NK-92 (cell line): ENCODE results near the gene SLC9A7.

Source experiments
- DNase-seq: peaks from one replicate; lab custom pipeline; 2025; ENCODE audit not compliant: unreplicated experiment; lab: John Stamatoyannopoulos, UW

Gene SLC9A7

DNA sequence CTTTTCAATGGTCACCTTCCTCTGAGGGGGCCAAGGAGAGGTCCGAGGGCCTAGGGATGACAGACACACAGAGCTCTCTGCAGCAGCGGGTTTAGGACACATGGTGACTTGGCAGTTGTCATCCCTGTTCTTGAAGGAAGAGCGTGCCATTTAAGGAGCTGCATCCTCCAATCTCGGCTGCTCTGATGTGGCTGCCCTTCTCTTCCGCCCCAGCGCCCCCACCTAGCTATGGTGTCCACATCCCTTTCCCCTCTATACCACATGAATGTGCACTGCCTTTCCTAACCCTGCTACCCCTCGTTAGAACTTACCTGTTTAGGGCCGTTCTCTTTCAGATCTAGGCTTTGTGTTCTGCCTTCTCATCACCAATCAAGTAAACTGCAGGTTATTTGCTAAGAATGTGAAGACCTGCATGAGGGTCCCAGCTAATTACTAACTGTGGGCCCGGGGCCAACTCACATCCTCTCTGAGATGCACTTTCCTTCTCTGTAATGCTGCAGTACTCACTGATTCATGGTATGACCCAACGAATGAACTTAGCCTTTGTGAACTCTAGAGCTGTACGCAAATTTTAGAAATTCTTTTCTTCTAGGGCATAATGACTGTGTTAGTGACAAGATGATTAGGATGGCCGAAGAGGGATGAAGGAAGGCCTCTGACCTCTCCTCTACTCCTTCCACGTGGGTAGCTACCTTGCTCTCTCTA, 147.1 kb downstream of the SLC9A7 start:
- DNase-seq, result no peak

DNA sequence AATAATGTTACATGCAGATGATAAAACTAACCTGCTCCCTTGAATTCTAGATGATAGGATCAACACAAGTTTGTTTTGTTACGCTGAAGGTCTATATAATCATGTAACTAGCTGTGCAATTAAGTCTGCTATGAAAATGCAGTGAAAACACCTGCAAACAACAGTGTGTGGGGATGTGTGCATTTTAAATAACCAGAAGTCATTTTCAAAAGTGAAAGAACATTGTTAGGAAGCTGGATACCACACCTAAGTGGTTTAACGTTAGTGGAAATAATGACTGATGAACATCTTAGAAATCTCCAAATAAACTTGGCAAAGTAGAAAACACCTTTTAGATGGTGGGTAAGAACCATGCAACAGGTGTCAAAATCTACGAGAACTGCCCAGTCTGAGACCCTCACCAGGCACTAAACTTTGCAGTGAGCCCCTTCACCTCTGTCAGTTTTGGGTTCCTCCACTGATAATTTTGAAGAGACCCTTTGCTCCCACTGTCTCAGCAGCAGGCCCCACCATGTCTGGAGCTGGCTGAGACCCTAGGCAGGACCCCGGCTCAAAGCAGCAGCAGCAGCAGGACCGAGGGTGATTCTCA, 148.8 kb downstream of the SLC9A7 start:
- DNase-seq, result no peak

DNA sequence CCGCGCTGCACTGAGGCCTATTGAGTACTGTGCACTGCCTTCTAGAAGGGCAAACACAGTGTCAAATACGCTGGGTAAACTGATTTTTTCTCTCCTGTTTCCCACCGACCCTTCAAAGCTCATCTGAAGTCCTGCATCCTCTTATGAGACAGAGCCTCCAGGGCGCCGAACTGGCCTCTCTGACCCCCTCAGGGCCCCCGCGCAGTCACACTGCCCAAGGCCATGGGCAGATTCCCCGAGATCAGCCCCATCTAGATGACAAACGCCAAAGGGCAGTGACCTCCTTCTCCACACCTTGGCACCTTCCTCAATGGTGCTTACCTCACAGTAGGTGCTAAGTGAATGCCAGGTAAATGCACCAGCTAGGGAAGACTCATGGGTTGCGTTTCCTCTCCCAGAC, 151.0 kb downstream of the SLC9A7 start:
- DNase-seq, result no peak

DNA sequence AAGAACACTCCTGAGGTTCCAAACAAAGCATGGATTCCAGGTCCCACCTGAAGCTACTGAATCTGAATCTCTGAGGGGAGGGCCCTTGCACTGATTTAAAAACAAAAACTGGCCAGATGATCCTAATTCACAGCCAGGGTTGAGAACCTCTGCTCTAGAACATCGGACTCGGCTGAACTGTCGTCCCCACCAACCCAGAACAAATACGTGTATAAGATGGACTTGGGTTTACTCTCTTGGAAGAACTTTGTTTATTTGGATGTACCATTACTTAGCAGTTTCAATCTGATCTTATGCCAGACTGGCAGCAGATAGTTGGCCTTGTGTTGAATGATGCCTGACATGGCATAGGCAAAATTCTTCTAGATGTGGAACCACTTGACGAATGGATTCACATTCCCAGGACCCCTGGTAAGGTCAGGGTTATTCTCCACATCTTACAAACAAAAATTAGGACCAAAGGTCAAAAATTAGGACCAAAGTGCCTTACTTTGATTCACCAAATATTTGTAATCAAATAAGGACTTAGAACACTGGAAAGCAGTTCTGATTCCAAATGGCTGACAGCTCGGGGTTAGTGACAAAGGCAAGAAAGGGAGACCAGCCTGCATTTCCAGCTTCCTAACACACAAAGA, 156.3 kb downstream of the SLC9A7 start:
- DNase-seq, result no peak

DNA sequence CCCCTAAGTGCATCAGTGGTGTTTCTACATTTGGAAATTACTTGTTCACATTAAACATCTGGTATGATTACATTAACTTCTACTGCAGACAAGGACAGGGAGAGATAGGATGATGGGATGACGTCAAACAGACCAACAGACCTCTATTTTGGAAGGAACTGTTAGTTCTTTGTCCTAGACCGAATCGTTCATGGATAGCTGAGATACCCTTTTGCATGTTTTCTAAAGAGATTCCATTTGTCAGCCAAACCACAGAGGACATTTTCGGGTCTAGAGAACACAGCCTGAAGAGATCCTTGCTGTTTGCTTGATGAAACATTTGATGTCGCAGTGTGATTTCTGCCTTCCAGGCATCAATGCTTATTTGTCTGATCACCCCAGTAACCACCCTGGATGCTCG, 157.6 kb downstream of the SLC9A7 start:
- DNase-seq, result no peak

DNA sequence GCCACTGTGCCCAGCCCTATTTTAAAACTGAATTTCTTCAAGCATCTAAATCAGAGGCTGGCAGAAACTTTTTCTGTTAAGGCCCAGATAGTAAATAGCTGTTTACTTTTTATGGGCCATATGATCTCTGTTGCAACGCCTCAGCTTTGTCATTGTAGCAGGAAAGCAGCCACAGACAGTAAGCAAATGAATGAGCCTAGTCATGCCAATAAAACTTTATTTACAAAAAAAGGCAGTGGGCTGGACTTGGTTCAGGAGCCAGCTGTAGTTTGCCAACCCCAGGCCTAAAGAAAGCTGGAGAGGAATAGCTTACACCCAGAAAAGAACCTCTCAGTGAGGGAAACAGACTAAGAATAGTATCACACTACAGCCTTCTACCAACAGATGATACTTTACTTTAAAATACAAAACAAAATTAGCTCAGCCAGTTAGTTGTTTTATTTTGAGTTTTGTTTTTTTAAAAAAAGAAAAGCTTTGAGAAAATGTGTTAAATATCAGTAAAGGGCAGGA, 159.8 kb downstream of the SLC9A7 start:
- DNase-seq, result no peak

DNA sequence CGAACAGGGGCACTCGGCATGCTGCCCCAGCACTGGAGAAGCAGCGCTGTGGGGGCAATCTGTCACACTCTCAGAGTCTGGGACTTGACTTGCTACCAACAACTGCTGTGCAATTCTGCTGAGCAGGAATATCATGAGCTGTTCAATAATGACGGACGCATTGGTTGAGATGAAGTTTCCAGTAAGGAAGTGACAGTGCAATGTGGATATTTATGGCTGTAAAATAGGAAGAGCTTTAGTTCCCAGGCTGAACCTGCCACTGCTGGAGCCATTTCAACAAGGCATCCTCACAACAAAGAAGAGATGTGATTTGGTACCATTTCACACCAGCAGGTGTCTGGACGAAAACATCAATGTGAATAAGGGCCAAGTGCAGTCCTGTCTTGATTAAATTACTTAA, 161.1 kb downstream of the SLC9A7 start:
- DNase-seq, result no peak

DNA sequence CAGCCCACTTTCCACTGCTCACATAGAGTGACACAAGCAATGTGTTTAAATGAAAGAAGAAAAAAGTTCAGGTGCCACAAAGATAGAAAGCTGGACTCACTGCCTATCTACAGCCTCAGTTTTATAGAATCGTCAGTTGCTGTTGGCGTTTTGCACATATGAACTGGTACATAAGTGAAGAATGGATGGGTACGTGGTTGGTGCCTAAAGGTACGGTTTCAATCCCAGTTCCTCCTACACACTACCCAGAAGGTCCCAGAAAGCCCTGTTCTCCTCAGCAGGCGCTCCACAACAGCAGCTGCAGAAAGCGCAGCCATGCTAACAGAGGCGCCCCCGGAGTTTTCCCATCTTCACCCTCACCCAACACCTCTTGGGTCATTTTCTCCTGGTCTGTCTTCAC, 161.7 kb downstream of the SLC9A7 start:
- no peak for DNase-seq

DNA sequence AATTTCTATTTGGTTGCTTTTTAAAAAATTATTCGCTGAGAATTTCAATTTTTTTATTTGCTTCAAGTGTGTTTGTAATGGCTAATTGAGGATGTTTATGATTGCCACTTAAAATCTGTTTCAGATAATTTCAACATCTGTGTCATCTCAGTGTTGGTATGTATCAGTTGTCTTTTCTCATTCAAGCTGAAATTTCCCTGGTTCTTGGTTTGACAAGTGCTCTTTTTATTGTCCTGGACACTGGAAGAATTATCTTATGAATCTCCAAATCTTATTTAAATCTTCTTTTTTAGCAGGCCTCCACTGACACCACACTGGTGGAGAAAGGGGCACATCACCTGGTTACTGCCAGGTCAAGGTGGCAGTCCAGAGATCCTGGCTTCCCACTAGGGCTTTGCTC, 163.8 kb downstream of the SLC9A7 start:
- DNase-seq, result no peak

DNA sequence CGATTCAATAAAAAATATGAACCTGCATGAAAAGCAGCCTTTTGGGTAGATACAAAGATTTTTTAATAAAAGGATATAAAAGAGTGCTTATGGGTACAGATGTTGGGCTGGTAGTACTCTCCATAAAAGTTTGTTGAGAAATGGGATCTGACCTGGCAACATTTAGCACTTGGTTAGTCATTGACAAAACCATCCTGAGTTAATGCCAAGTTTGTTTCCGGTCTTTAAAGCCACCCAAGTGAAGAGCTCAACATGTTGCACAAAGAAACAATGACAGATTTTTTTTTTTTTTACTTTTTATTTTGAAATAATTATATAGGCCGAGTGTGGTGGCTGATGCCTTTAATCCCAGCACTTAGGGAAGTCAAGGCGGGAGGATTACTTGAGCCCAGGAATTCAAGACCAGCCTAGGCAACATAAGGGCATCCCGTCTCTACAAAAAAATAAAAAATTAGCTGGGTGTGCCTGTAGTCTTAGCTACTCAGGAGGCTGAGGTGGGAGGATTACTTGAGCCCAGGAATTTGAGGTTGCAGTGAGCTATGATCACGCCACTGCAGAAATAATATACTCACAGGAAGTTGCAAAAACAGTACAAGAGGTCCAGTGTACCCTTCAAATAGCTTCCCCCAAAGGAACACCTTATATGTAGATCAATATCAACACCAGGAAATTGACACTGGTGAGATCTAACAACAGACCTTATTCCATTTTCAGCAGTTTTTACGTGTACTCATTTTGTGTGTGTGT, 168.8 kb downstream of the SLC9A7 start:
- no peak for DNase-seq

DNA sequence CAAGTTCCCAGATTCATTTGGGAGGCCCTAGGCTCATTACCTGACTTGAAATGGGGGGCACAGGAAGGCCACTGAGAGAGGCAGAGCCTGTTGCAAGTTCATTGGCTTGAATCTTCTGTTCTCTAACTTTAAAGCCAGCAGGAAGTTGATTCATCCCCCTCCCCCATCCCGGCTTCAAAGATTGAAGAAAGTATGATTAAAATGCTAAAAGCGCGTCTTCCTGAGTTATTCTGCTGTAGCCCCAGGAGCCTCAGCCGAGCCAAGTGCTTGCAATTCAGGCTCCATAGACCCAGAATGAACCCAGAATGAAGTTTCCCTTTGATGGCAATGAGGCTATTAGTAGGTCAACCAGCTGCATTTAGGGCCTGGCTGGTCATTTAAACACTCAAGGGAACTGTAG, 170.7 kb downstream of the SLC9A7 start:
- no peak for DNase-seq

DNA sequence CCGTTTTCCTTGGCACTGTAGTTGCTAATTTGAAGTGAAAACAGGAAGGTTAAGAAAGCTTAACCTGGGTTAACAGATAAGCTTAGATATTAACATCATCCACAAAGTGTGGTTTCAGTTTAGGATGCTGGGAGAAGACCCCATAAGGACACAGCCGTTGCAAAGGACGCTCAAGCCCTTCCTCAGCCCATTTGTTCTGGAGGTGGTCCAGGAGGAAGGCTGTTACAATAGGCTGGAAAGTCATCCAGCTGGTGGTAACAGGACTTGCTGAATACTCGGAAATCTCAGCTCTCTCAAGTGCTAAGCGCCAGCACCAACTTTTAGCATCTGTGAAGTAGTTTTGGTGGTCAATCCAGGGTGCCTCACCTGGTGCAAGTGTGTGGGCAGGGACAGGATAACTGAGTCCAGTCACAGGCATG, 171.2 kb downstream of the SLC9A7 start:
- no peak for DNase-seq

DNA sequence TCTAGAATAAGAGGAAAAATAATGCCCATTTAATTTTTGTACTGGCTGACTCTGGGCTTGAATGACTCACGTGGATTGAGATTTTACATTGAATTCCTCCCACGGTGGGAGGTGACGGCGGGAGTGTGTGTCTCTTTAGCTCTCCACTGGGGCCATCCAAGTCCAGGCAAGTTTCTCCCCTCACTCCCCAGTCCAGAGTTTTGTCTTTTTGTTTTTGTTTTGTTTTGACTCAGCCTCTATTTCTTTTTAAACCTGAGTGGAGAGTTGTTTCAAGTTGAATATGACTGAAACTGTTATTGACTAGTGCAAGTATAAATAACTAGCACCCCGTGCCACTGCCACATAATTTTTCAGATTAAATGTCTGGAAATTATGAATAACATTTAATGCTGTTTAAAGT, 171.8 kb downstream of the SLC9A7 start:
- no peak for DNase-seq

DNA sequence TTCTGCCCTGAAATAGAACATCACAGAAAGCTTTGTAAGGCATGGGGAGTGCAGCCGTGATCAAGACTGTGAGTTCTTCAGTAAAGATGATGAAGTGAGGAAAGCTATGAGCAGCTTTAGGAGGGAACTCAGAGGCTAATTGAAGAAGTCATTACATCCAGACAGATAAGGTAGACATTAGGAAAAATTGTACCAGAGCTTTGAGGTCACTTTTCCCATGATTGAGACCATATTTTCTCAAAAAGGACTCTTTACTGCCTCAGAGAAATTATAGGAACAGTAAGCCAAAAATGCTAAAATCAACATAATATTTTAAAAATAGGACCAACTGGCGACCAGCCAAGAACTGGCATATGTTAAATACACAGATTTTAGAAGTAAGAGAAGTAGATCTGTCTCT, 174.2 kb downstream of the SLC9A7 start:
- DNase-seq, result no peak

DNA sequence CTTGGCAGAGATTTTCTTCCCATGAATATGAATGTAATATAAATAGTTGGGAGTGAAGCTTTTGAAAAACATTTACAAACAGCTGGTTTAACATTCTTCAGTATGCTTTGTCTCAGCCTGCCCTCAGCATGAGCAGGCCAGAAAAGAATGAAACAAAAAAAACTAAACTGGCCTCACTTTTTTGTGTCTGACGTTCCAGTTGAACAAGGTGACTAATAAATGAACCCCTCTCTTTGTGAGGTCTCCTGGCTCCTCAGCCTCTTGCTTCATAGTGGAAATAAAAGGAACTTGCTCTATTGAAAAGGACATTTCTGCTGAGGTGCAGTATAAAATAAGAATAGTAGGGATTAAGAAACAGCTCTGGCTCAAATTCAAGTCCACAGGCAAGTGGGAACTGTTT, 176.0 kb downstream of the SLC9A7 start:
- DNase-seq, result no peak

DNA sequence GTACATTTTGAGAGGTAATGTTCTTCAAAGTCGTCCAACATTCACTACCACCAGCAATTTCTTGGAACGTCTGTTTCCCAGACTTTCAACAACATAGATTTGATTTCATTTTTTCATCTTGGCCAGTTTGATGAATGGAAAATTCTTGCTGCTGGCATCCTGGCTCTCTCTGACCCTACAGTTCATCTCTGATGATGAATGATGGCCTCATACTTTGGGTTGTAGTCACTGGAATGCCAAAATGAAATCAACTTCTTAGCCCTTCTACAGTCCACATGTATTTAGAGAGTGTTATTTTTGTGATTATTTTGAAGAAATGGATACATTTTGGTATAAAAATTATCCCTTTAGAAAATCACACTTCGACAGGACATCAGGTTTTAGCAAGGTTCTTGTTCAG, 176.6 kb downstream of the SLC9A7 start:
- DNase-seq, result no peak

DNA sequence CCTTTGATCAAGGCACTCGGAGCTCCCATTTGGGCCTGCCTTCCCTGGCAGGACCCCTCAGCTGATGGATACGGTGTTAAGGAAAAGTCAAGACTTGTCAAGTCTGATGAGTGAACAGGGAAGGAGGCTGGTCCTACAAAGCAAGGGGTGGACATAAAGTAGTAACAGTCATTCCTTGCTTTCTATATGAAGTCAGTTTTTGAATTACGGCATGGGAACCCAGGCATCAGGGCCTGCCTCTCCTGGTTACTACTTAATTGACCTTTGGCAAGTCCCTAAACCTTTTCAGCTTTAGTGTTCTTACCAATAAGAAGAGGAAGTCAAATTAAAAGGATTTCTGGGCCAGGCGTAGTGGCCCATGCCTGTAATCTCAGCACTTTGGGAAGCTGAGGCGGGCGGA, 178.3 kb downstream of the SLC9A7 start:
- no peak for DNase-seq

DNA sequence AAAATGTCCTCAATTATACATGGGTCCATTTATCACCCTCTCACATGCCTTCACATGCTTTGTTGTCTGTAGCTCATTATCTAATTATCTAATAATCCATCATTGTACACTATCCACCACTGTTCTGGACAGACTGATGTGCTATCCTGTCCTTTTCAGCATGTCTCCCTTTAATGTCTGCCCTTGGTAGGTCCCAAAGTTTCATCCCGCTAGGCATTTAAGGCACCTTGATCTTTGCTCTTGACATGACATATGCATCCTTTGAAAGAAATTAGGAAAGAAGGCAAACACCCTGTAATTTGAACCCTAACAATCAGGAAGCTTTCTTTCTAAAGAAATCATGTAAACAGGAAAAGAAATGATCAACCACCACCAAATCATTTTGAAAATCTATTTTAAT, 179.7 kb downstream of the SLC9A7 start:
- DNase-seq, result no peak

DNA sequence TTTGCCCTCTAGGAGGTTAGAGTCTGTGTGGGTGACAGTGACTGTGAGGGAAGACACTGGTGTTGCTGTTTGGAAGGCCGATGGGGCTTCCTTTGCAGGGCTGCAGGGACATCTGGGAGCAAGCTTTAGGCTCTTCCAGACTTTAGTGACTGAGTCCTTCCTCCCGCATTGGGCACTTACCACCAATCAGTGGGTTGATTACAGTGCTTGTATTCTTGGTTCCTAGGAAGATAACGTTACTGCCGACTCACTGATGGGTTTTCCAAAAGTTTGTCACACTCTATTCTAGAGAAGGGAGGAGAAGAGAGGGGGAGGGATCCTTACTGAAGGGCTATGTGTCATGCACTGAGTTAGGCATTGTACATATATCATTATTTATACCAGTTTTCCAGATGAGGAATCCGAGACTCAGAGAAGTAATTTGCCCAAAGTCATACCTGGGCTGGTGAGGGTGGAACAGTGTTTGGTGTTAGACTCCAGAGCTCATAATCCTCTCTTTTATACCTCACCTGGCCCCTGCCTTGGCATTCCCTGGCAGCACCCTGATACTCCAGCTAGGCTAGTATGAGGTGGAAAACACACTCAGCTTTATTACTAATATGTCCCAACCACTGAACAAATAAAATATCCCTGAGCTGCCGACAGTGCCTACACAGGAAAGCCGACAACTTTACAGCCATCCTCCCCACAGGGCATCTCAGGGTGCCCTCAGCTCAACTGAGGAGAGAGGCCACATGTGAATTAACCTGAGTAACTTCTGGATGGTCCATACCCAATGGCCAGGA, 181.5 kb downstream of the SLC9A7 start:
- no peak for DNase-seq

DNA sequence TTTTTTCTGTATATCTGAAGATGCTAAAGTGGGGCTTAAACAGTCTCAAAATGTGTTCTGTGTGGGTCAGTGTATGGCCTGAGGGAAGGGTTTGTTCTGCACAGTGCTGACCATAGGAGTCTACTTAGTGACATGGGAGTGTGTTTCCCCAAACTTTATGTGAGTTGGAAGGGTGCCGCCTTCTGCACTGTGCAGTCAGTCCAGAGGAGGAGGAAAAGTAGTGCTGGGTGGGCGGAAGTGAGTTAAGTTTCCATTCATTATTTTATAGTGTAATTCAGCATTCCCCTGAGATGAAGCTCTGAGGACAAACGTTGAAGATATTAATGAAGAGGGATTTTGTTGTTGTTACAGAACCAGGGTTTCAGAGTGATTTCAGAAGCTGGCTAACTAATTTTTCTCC, 182.5 kb downstream of the SLC9A7 start:
- no peak for DNase-seq

DNA sequence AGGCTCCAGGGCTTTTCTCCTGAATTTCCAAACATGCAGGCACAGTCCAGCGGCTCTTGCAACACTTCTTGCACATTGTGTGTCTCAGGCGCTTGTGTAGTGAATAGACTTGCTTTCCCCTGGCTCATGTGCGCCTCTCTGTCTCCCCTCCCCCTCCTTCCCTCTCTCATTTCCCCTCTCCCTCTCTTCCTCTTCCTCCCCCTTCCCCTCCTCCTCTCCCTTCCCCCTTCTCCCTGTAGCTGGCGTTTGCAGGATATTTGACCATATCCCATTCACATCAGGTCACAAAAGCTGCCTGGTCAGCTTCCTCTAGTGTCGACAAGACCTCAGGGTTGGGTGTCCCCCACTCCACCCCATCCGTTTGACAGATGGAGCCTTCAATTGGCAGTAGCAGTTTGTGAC, 182.9 kb downstream of the SLC9A7 start:
- DNase-seq, result no peak
